ENCODE measurements around the gene FBXO5. TPM values are rescaled to one million over a fixed set of nuclear protein-coding genes. Genes with fewer than 3 reads are reported as not detected.
A peak's percentile ranks its signal among the peaks of the same experiment; 100 is the strongest.

Gene FBXO5
- total RNA-seq, 1 donor from 2014 or later: 4.9 TPM

- no peak for DNase-seq
- H3K4me1 ChIP-seq: no peaks in the 10 kb centered on the region
- no peaks in the 10 kb centered on the region for H3K9me3 ChIP-seq
- no peak for ATAC-seq
- H3K36me3 ChIP-seq: no peaks in the 10 kb centered on the region
- no peaks in the 10 kb centered on the region for H3K27me3 ChIP-seq
- intact Hi-C loops (cut with DNase I): no loop called here
- no peak overlapping the region for H3K27ac ChIP-seq
- no peak for TF ChIP-seq CTCF (IDR thresholded peaks at IDR 0.05)
- no peak overlapping the region for H3K4me3 ChIP-seq
Observed at GRCh38 chr6:153015094-153015640, 32.3 kb upstream of the FBXO5 start.

GRCh38 chr6:153013438-153013837 is 30.6 kb upstream of the FBXO5 start:
- DNase-seq: no peak
- H3K4me1 ChIP-seq: no peaks in the 10 kb centered on the region
- no peaks in the 10 kb centered on the region for H3K9me3 ChIP-seq
- ATAC-seq: no peak
- no peak overlapping the region for H3K27ac ChIP-seq
- H3K36me3 ChIP-seq: no peaks in the 10 kb centered on the region
- intact Hi-C loops (cut with DNase I): no loop called here
- TF ChIP-seq CTCF (IDR thresholded peaks at IDR 0.05): no peak
- no peak overlapping the region for H3K4me3 ChIP-seq
- H3K27me3 ChIP-seq: no peaks in the 10 kb centered on the region

- intact Hi-C loops (cut with DNase I): no loop called here
- Histone ChIP-seq H3K4me1 (no peaks in the 10 kb centered on the region), H3K9me3 (no peaks in the 10 kb centered on the region), H3K36me3 (no peaks in the 10 kb centered on the region), H3K27me3 (no peaks in the 10 kb centered on the region), H3K27ac (no peak overlapping the region), H3K4me3 (no peak overlapping the region)
- TF ChIP-seq CTCF (IDR thresholded peaks at IDR 0.05): no peak
- DNase-seq (no peak), ATAC-seq (no peak)
Observed at GRCh38 chr6:153012856-153013255, 30.0 kb upstream of the FBXO5 start.

GRCh38 chr6:153003366-153003690 is 20.5 kb upstream of the FBXO5 start:
- intact Hi-C loops (cut with DNase I): no loop called here
- Histone ChIP-seq H3K27ac (peak overlapping the region; percentile 86), H3K9me3 (no peaks in the 10 kb centered on the region), H3K4me1 (peaks cover 22% of the 10 kb centered on the region), H3K27me3 (no peaks in the 10 kb centered on the region), H3K4me3 (peak overlapping the region; percentile 72), H3K36me3 (peaks cover 3% of the 10 kb centered on the region)
- TF ChIP-seq CTCF (IDR thresholded peaks at IDR 0.05): no peak
- no peak for ATAC-seq
- DNase-seq: no peak

GRCh38 chr6:153002613-153003365 is 19.9 kb upstream of the FBXO5 start, which contains the start of gene MTRF1L:
Gene MTRF1L, minus strand, starts transcription at chr6:153002709. Its CDS starts 24 bp downstream, at chr6:153002685.
- Histone ChIP-seq H3K27me3 (no peaks in the 10 kb centered on the region), H3K27ac (peak within 1 kb of the TSS; percentile 86), H3K4me3 (peak within 1 kb of the TSS; percentile 72), H3K9me3 (no peaks in the 10 kb centered on the region), H3K36me3 (peaks cover 6% of the 10 kb centered on the region), H3K4me1 (peaks cover 22% of the 10 kb centered on the region)
- intact Hi-C loops (cut with DNase I): no loop called here
- ATAC-seq (peak; percentile 99), DNase-seq (peak; percentile 97)
- TF ChIP-seq CTCF (IDR thresholded peaks at IDR 0.05): no peak

Measured in upper lobe of right lung (tissue), 1 donor.